Measurements from ENCODE around the gene IRGQ. TPM values are rescaled to one million over a fixed set of nuclear protein-coding genes. Genes with fewer than 3 reads are reported as not detected.

Gene IRGQ
- total RNA-seq, 1 experiment from 2014 or later: 17.3 TPM

Other genes with a start within 250 kb of the IRGQ start
- 6.5 and 10.9 TPM in 2 replicates for gene CD177, start 242.4 kb downstream of the IRGQ start, total RNA-seq (2014; rRNA removed; shearing (Covaris generic); ENCODE audit: low replicate concordance)
- not detected in 2 replicates for gene TEX101, start 181.2 kb downstream of the IRGQ start, total RNA-seq (2014; rRNA removed; shearing (Covaris generic); ENCODE audit: low replicate concordance)
- 0.78 and 2.6 TPM in 2 replicates for gene LYPD3, start 130.5 kb downstream of the IRGQ start, total RNA-seq (2014; rRNA removed; shearing (Covaris generic); ENCODE audit: low replicate concordance)
- gene PHLDB3, start 91.4 kb downstream of the IRGQ start, total RNA-seq (2014; rRNA removed; shearing (Covaris generic); ENCODE audit: low replicate concordance): 36.3 and 38.9 TPM in 2 replicates
- 206 and 293 TPM in 2 replicates for gene ETHE1, start 68.9 kb downstream of the IRGQ start, total RNA-seq (2014; rRNA removed; shearing (Covaris generic); ENCODE audit: low replicate concordance)
- gene ZNF575, start 62.9 kb downstream of the IRGQ start, total RNA-seq (2014; rRNA removed; shearing (Covaris generic); ENCODE audit: low replicate concordance): not detected in 2 replicates
- gene XRCC1, start 20.6 kb downstream of the IRGQ start, total RNA-seq (2014; rRNA removed; shearing (Covaris generic); ENCODE audit: low replicate concordance): 53.5 and 73.0 TPM in 2 replicates
- 1.7 TPM in 1 of 2 replicates, not detected in the other for gene PINLYP, start 20.3 kb downstream of the IRGQ start, total RNA-seq (2014; rRNA removed; shearing (Covaris generic); ENCODE audit: low replicate concordance)
- gene ZNF576, start 461 bp upstream of the IRGQ start, total RNA-seq (2014; rRNA removed; shearing (Covaris generic); ENCODE audit: low replicate concordance): 43.9 and 55.1 TPM in 2 replicates
- gene SRRM5, start 16.0 kb upstream of the IRGQ start, total RNA-seq (2014; rRNA removed; shearing (Covaris generic); ENCODE audit: low replicate concordance): not detected in 2 replicates
- 125 and 136 TPM in 2 replicates for gene ZNF428, start 23.5 kb upstream of the IRGQ start, total RNA-seq (2014; rRNA removed; shearing (Covaris generic); ENCODE audit: low replicate concordance)
- gene CADM4, start 43.7 kb upstream of the IRGQ start, total RNA-seq (2014; rRNA removed; shearing (Covaris generic); ENCODE audit: low replicate concordance): 15.0 and 16.7 TPM in 2 replicates
- gene PLAUR, start 74.0 kb upstream of the IRGQ start, total RNA-seq (2014; rRNA removed; shearing (Covaris generic); ENCODE audit: low replicate concordance): 43.4 and 82.3 TPM in 2 replicates
- gene IRGC, start 119.9 kb upstream of the IRGQ start, total RNA-seq (2014; rRNA removed; shearing (Covaris generic); ENCODE audit: low replicate concordance): not detected in 2 replicates
- gene SMG9, start 158.8 kb upstream of the IRGQ start, total RNA-seq (2014; rRNA removed; shearing (Covaris generic); ENCODE audit: low replicate concordance): 23.4 and 35.9 TPM in 2 replicates
- gene KCNN4, start 184.8 kb upstream of the IRGQ start, total RNA-seq (2014; rRNA removed; shearing (Covaris generic); ENCODE audit: low replicate concordance): 10.7 and 15.4 TPM in 2 replicates
- gene LYPD5, start 206.3 kb upstream of the IRGQ start, total RNA-seq (2014; rRNA removed; shearing (Covaris generic); ENCODE audit: low replicate concordance): 9.5 TPM in 1 of 2 replicates, not detected in the other
- 3.4 and 3.6 TPM in 2 replicates for gene ZNF283, start 231.2 kb upstream of the IRGQ start, total RNA-seq (2014; rRNA removed; shearing (Covaris generic); ENCODE audit: low replicate concordance)

All from Caki2 (cell line).